Thymus (tissue), 11 donors: Measurements from ENCODE around the gene IGFBP4. TPM values are rescaled to one million over a fixed set of nuclear protein-coding genes. Genes with fewer than 3 reads are reported as not detected.

Experiments used
- DNase-seq, 9 donors: peaks; one replicate each; pipeline ENCODE4 v3.0.0-alpha.2; 2013; ENCODE audit warnings: low spot score in 9 of 9, low read depth in 6 of 9, missing footprints in 1 of 9
- H3K27ac ChIP-seq, 2 donors: one replicate each; pipeline ENCODE4 v1.5.1; 2013; ENCODE audit warnings: control low read depth in 1 of 2, low read depth in 1 of 2, low read length in 1 of 2, mild to moderate bottlenecking in 1 of 2, moderate library complexity in 1 of 2
- H3K27me3 ChIP-seq, 2 donors: one replicate each; pipeline ENCODE4 v1.5.1; 2013; ENCODE audit warnings: low read length in 1 of 2; ENCODE audit not compliant: control insufficient read depth in 2 of 2, insufficient read depth in 1 of 2
- H3K36me3 ChIP-seq, 2 donors: one replicate each; pipeline ENCODE4 v1.5.1; 2013; ENCODE audit warnings: low read length in 1 of 2, mild to moderate bottlenecking in 1 of 2, moderate library complexity in 1 of 2; ENCODE audit not compliant: control insufficient read depth in 2 of 2, insufficient read depth in 2 of 2
- H3K4me1 ChIP-seq, 2 donors: one replicate each; pipeline ENCODE4 v1.5.1; 2013; ENCODE audit warnings: low read length in 2 of 2; ENCODE audit not compliant: control insufficient read depth in 2 of 2, insufficient read depth in 2 of 2
- H3K4me3 ChIP-seq, 2 donors: one replicate each; pipeline ENCODE4 v1.5.1; 2013; ENCODE audit warnings: low read length in 2 of 2, control low read depth in 1 of 2, mild to moderate bottlenecking in 1 of 2
- H3K9me3 ChIP-seq, 2 donors: one replicate each; pipeline ENCODE4 v1.5.1; 2013; ENCODE audit warnings: low read length in 1 of 2, mild to moderate bottlenecking in 1 of 2; ENCODE audit not compliant: control insufficient read depth in 2 of 2, insufficient read depth in 1 of 2
- WGBS: extraction: QIAGEN DNeasy Blood & Tissue Kit; methylation state at CpG from one replicate; pipeline ENCODE4 v1.1.7; 2013; 5-methylcytosine and 5-hydroxymethylcytosine counted together
- polyA plus RNA-seq: library from polyadenylated mRNA; stranded (reverse); fragments of 200-250 nt; gene quantifications from one replicate; pipeline ENCODE4 v1.2.3, GENCODE V29; 2013
- total RNA-seq: library from RNA; stranded (reverse); fragments of 120-200 nt; gene quantifications from one replicate; pipeline ENCODE4 v1.2.4, GENCODE V29; 2013
- donor health status: healthy.

The IGFBP4 gene
- total and polyA plus RNA-seq, 2 donors: 11.0 to 161 TPM

GRCh38 chr17:40479754-40480480, 36.7 kb downstream of the IGFBP4 start:
- Histone ChIP-seq H3K36me3 (no peaks in the 10 kb centered on the region), H3K4me1 (peaks cover 13 to 31% of the 10 kb centered on the region in 2 donors)

GRCh38 chr17:40480501-40481003, 37.3 kb downstream of the IGFBP4 start:
- peaks cover 13 to 28% of the 10 kb centered on the region in 2 donors for H3K4me1 ChIP-seq
- no peaks in the 10 kb centered on the region for H3K36me3 ChIP-seq
- peak overlapping the region; percentile 50 to 64 for H3K27ac ChIP-seq
- no peak overlapping the region for H3K4me3 ChIP-seq
- peak in 5 of 9 donors; percentile 45 to 81 (median 57) for DNase-seq
- WGBS: 12% methylated on average over 12 of the region's 12 CpGs
- no peaks in the 10 kb centered on the region for H3K27me3 ChIP-seq
- H3K9me3 ChIP-seq: peaks cover 0 to 3% of the 10 kb centered on the region in 2 donors

More at GRCh38 chr17:40479754-40480480, 36.7 kb downstream of the IGFBP4 start:
- DNase-seq: peak in 1 of 9 donors; percentile 10
- WGBS: 62% methylated on average over 9 of the region's 9 CpGs
- Histone ChIP-seq H3K4me3 (no peak overlapping the region), H3K27ac (peak overlapping the region; percentile 6 to 32), H3K27me3 (no peaks in the 10 kb centered on the region), H3K9me3 (peaks cover 0 to 3% of the 10 kb centered on the region in 2 donors)

- WGBS: 93% methylated on average over 7 of the region's 7 CpGs
- Histone ChIP-seq H3K27me3 (peaks cover 0 to 3% of the 10 kb centered on the region in 2 donors), H3K27ac (peak overlapping the region; percentile 50 to 64), H3K36me3 (no peaks in the 10 kb centered on the region), H3K9me3 (peaks cover 0 to 3% of the 10 kb centered on the region in 2 donors), H3K4me1 (peaks cover 13 to 29% of the 10 kb centered on the region in 2 donors), H3K4me3 (no peak overlapping the region)
- DNase-seq: no peak
Measured at GRCh38 chr17:40481106-40481505, 37.9 kb downstream of the IGFBP4 start.

GRCh38 chr17:40482722-40483121, 39.5 kb downstream of the IGFBP4 start:
- Histone ChIP-seq H3K9me3 (peaks cover 0 to 3% of the 10 kb centered on the region in 2 donors), H3K27me3 (peaks cover 0 to 10% of the 10 kb centered on the region in 2 donors), H3K27ac (no peak overlapping the region), H3K4me3 (no peak overlapping the region), H3K4me1 (peaks cover 13 to 31% of the 10 kb centered on the region in 2 donors), H3K36me3 (no peaks in the 10 kb centered on the region)
- DNase-seq: no peak
- WGBS: 98% methylated on average over 6 of the region's 6 CpGs

GRCh38 chr17:40483679-40484078, 40.4 kb downstream of the IGFBP4 start:
- Histone ChIP-seq H3K4me1 (peaks cover 13 to 34% of the 10 kb centered on the region in 2 donors), H3K27ac (no peak overlapping the region), H3K36me3 (no peaks in the 10 kb centered on the region)

GRCh38 chr17:40484285-40484972, 41.2 kb downstream of the IGFBP4 start:
- H3K9me3 ChIP-seq: no peaks in the 10 kb centered on the region
- no peak overlapping the region for H3K27ac ChIP-seq
- H3K4me1 ChIP-seq: peaks cover 17 to 36% of the 10 kb centered on the region in 2 donors
- H3K4me3 ChIP-seq: no peak overlapping the region
- 97% methylated on average over 18 of the region's 18 CpGs for WGBS
- H3K27me3 ChIP-seq: peaks cover 0 to 10% of the 10 kb centered on the region in 2 donors
- H3K36me3 ChIP-seq: no peaks in the 10 kb centered on the region
- DNase-seq: no peak

More at GRCh38 chr17:40483679-40484078, 40.4 kb downstream of the IGFBP4 start:
- H3K4me3 ChIP-seq: no peak overlapping the region
- H3K9me3 ChIP-seq: no peaks in the 10 kb centered on the region
- H3K27me3 ChIP-seq: peaks cover 0 to 10% of the 10 kb centered on the region in 2 donors
- DNase-seq: no peak
- WGBS: 99% methylated on average over 4 of the region's 4 CpGs

- DNase-seq: no peak
- H3K4me1 ChIP-seq: peaks cover 20 to 36% of the 10 kb centered on the region in 2 donors
- H3K9me3 ChIP-seq: no peaks in the 10 kb centered on the region
- H3K4me3 ChIP-seq: no peak overlapping the region
- H3K36me3 ChIP-seq: no peaks in the 10 kb centered on the region
- no peak overlapping the region for H3K27ac ChIP-seq
- peaks cover 0 to 10% of the 10 kb centered on the region in 2 donors for H3K27me3 ChIP-seq
- 86% methylated on average over 7 of the region's 7 CpGs for WGBS
Measured at GRCh38 chr17:40484973-40485530, 41.8 kb downstream of the IGFBP4 start.

GRCh38 chr17:40485851-40486521, 42.7 kb downstream of the IGFBP4 start:
- Histone ChIP-seq H3K4me1 (peaks cover 19 to 36% of the 10 kb centered on the region in 2 donors), H3K27ac (peak overlapping the region in 1 of 2 donors; percentile 78), H3K4me3 (no peak overlapping the region), H3K36me3 (no peaks in the 10 kb centered on the region), H3K9me3 (no peaks in the 10 kb centered on the region), H3K27me3 (peaks cover 0 to 10% of the 10 kb centered on the region in 2 donors)
- peak in 2 of 9 donors; percentile 16 to 39 for DNase-seq
- 84% methylated on average over 17 of the region's 17 CpGs for WGBS
